Aortic smooth muscle cell (primary cell): ENCODE measurements around the gene PLEKHN1. TPM values are rescaled to one million over a fixed set of nuclear protein-coding genes. Genes with fewer than 3 reads are reported as not detected.

Experiments
- total RNA-seq: library from RNA; depleted of rRNA; stranded (reverse); fragments of >200 nt; gene quantifications from 2 replicates; pipeline ENCODE4 v1.2.3, GENCODE V29; 2014

Gene PLEKHN1, protein sequence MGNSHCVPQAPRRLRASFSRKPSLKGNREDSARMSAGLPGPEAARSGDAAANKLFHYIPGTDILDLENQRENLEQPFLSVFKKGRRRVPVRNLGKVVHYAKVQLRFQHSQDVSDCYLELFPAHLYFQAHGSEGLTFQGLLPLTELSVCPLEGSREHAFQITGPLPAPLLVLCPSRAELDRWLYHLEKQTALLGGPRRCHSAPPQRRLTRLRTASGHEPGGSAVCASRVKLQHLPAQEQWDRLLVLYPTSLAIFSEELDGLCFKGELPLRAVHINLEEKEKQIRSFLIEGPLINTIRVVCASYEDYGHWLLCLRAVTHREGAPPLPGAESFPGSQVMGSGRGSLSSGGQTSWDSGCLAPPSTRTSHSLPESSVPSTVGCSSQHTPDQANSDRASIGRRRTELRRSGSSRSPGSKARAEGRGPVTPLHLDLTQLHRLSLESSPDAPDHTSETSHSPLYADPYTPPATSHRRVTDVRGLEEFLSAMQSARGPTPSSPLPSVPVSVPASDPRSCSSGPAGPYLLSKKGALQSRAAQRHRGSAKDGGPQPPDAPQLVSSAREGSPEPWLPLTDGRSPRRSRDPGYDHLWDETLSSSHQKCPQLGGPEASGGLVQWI
- total RNA-seq = 0.25 and 0.26 TPM in 2 replicates

DNA sequence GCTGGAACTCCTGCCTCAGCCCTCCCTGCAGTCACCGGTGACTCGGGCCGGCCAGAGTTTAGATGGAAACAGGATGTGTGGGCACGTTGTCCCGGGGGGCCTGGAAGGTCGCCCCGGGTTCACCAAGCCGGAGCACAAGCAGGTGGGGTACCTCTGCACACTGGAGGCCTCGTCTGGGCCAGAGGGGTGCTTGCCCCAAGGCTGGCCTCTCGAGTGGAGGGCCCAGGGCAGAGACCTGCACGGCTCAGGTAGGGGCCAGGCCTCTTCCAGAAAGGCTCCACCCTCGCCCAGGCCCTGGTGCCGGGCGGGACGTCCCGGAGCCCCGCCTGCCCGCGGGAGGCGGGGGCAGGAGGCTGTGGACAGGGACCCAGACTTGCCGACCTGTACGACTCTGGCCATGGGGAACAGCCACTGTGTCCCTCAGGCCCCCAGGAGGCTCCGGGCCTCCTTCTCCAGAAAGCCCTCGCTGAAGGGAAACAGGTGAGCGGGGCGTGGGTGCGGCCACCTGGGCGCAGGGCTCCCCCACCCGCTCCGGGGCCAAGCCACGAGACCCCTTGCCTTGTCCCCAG lies at the start of gene PLEKHN1:
Gene PLEKHN1 (plus strand): TSS at position 348 of the 569 bp plus-strand sequence. CDS start 50 bp downstream, at position 398.

DNA sequence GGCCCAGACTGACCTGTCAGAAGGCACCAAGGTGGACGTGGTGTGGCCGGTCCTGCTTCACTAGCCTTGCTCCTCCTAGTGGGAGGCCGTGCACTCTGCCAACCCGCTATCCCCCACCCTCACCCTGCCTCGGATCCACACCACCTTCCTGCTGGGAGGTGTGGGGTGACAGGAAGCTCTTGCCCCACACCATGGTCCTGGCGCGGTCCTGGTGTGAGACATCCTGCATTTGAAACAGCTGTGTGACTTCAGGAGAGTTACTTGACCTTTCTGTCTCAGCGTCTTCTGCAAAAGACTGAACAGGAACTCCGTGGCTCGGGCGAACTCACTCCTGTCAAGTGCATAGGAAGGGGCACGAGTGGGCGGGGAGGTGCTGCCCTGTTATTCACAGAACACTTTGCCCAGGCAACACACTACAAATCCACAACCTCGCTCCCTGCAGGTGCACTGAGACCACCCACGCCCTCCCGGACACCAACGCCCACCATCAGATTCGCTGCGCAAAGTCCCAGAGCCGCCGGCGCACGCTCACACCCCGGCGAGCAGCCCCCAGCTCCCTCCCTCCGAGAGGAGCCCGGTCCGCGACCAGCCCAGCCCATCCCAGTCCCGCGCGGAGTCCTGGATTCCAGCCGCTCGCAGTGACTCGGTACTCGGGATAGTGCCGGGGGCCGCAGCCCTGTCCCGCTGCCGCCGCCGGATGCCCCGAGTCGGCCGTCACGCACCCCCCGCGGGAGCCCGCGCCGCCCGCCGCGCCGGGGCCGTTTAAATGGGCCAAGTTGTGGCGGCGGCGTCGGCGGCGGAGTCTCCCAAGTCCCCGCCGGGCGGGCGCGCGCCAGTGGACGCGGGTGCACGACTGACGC lies 42.9 kb upstream of the PLEKHN1 start, which contains the start of gene SAMD11:
Gene SAMD11 (plus strand): TSS at position 793 of the 860 bp plus-strand sequence. CDS start 509 bp downstream, outside the sequence.

DNA sequence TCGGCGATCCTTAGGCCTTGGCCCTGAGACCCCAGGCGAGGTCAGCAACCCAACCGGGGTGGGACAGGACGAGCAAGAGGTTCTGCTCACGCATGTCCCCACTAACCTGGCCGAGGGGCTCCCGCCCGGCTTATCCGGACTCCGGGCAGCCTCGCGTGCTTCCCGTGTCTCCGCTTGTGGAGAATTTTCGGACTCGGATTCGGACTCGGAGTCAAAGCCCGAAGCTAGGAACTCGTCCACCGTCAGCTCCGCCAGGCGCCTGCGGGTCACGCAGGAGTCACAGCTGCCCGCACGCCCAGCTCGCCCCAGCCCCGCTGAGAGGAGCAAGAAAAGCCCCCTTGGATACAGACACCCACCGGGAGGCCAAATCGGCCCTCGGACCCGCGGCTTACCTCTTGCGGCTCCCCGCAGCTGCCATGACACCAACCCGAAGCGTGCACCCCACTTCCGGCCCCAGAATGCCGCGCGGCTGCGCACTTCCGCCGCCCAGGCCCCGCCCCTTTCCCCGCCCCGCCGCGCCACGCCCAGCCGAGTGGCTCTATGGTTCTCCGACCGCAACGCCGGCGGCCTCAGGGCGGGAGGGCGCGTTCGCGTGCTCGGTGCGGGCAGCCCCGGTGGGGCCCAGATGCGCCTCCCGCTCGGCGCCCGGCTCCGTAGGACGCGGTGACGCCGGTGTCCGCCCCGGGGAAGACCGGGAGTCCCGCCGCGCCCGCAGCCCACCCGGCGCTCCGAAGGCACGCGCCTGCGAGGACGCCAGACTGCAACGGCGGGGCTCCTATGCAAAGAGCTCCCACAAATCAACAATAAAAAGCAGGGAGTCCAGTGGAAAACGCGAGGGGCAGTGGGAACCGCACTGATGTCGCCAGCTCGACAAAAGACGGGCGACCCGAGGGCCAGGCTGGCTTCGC lies 7.2 kb upstream of the PLEKHN1 start, which contains the start of gene NOC2L:
Gene NOC2L (minus strand): TSS at position 434 of the 908 bp plus-strand sequence. CDS start 16 bp downstream, at position 418.

DNA sequence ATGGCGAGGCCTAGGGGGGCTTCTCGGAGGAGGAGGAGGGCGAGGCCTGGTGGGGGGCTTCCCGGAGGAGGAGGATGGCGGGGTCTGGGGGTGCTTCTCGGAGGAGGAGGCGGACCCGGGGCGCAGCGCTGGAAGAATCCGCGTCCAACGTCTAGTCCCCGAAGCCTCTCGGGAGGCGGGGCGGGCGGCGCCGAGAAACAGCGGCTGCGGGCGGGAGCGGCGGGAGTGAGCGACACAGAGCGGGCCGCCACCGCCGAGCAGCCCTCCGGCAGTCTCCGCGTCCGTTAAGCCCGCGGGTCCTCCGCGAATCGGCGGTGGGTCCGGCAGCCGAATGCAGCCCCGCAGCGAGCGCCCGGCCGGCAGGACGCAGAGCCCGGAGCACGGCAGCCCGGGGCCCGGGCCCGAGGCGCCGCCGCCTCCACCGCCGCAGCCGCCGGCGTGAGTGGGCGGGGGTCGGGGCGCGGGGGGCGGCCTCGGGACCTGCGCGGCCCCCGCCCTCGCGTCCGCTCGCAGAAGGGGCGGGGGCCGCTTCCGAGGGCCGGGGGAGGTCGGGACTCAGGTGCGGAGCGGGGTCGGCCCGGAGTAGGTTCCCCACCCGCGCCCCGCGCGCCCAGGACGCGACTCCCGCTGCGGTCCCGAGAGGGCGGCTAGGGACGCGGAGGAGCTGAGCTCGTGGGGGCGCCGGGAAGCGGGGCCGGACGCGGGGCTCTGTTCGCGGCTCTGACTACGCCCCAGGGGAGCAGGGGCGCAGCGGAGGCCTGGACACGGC lies 5.7 kb upstream of the PLEKHN1 start, which contains the start of gene KLHL17:
Gene KLHL17 (plus strand): TSS at position 222 of the 769 bp plus-strand sequence. CDS start 110 bp downstream, at position 332.

DNA sequence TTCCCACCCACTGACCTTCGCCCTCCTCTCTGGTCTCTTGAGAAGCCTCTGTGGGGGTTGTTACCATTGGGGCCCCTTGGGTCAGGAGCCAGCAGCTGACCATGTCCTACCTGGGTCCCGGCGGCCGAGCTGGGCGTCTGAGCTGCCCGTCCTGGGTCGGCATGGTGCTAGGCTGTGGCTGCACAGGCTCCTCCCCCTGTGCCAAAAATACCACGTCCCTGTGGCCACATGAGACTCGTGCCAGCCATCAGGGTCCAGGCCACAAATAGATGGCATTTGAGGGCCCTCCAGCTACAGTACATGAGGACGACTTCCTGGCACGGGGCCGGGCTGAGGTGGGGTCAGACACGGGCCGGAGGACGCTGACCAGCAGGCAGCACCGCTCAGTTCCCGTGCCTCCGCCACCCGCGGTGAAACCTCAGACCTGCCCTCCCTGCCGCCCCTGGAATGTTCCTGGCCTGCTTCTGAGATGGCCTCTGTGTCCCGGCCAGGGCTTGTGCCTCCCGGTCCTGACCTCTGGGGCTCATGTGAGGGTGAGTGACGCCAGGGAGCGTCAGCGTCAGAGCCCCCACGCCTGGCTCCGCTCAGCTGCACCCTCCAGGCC lies 15.8 kb downstream of the PLEKHN1 start, which contains the start of gene PERM1:
Gene PERM1 (minus strand): TSS at position 139 of the 604 bp plus-strand sequence. CDS start 1,064 bp downstream, outside the sequence.

DNA sequence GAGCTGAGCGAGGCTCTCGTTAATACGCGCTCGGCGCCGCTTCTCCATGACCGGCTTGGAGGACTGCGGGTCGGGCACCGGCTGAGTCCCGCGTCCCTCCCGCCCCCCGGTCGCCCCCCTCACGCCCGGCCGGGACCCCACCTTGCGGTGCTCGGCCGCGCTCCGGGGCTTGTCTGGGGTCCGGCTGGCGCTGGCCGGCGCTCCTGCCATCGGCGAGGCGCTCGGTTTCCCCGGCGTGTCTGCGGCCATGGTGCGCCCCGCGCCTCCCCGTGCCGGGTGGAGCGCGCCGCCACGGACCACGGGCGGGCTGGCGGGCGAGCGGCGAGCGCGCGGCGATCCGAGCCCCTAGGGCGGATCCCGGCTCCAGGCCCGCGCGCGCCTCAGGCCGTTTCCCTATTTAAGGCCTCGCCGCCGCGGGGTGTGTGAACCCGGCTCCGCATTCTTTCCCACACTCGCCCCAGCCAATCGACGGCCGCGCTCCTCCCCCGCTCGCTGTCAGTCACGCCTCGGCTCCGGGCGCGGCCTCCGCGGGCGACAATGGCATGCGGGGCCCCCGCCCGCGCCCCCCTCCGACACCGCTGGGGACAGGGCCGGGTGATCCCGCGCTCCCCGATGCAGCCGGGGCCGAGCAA lies 33.6 kb downstream of the PLEKHN1 start, which contains the start of gene HES4:
Gene HES4 (minus strand): TSS at position 373 of the 632 bp plus-strand sequence. CDS start 124 bp downstream, at position 249.

DNA sequence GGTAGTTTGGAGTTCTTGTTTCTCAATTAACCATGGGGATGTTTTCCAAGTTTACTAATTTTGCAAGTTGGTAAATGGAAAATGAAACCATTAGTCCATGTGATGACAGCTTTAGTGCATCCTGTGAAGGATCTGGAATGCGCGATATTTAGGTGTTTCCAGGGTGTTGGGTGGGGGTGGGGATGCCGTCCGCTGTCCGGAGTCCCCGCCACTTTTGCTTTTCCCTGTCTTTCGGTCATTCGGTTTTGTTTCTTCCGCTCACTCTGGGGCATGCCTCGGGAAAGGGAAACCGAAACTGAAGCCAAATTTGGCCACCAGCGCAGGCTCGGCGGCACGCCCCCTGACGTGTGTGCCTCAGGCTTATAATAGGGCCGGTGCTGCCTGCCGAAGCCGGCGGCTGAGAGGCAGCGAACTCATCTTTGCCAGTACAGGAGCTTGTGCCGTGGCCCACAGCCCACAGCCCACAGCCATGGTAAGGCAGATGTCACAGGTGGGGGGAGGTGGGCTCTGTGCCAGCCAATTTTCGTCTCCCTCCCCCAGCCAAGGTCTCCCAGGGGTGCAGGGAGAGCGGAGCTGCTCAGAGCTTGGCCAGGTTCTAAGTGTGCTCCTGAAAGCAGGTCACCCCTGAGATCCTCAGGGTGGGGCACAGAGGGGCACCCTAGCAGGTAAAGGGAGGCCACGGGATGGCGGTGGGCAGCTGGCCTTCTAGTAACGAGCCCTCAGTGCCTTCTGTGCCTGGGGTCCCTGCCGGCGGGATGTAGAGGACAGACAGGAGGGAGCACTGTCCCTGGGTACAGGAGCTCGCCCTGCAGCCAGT lies 47.0 kb downstream of the PLEKHN1 start, which contains the start of gene ISG15:
Gene ISG15 (plus strand): TSS at position 393 of the 817 bp plus-strand sequence. CDS start 77 bp downstream, at position 470.

DNA sequence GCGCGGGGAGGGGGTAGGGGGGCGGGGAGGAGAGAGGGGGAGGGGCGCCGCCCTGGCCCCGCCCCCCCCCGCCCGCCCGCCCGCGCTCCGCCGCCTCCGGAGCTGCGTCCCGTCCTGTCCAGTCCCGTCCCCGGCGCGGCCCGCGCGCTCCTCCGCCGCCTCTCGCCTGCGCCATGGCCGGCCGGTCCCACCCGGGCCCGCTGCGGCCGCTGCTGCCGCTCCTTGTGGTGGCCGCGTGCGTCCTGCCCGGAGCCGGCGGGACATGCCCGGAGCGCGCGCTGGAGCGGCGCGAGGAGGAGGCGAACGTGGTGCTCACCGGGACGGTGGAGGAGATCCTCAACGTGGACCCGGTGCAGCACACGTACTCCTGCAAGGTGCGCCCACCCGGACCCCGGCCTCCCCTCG lies 53.7 kb downstream of the PLEKHN1 start, which contains the start of gene AGRN:
Gene AGRN (plus strand): TSS at position 121 of the 405 bp plus-strand sequence. CDS start 53 bp downstream, at position 174.

Other genes starting within 250 kb of the PLEKHN1 start
- gene SAMD11, start 42.6 kb upstream of the PLEKHN1 start, total RNA-seq = 0.62 and 1.1 TPM in 2 replicates
- 61.2 and 91.7 TPM in 2 replicates for gene NOC2L, start 7.2 kb upstream of the PLEKHN1 start, total RNA-seq
- gene KLHL17, start 5.9 kb upstream of the PLEKHN1 start, total RNA-seq = 4.2 and 4.9 TPM in 2 replicates
- 0.06 TPM in 1 of 2 replicates, not detected in the other for gene PERM1, start 15.6 kb downstream of the PLEKHN1 start, total RNA-seq
- gene HES4, start 33.6 kb downstream of the PLEKHN1 start, total RNA-seq = 0.62 and 3.7 TPM in 2 replicates
- 91.6 and 99.7 TPM in 2 replicates for gene ISG15, start 47.0 kb downstream of the PLEKHN1 start, total RNA-seq
- 15.0 and 24.4 TPM in 2 replicates for gene AGRN, start 53.6 kb downstream of the PLEKHN1 start, total RNA-seq
- gene RNF223, start 107.8 kb downstream of the PLEKHN1 start, total RNA-seq = not detected in 2 replicates
- gene C1orf159, start 149.6 kb downstream of the PLEKHN1 start, total RNA-seq = 4.5 and 5.6 TPM in 2 replicates
- not detected in 2 replicates for gene TTLL10, start 207.4 kb downstream of the PLEKHN1 start, total RNA-seq
- gene TNFRSF18, start 240.1 kb downstream of the PLEKHN1 start, total RNA-seq = not detected in 2 replicates
- 0.12 and 0.13 TPM in 2 replicates for gene TNFRSF4, start 247.7 kb downstream of the PLEKHN1 start, total RNA-seq